IPS DF 19.7 (cell line): ENCODE results near the gene PTS.
"Not testable (repeated sequence)": the region's sequence is repeated elsewhere in the genome, so short reads cannot be mapped to it uniquely, and the experiment has no call there.

ENCODE experiments used
- DNase-seq: peaks from one replicate; pipeline ENCODE4 v3.0.0-alpha.2; 2013; ENCODE audit warnings: low read depth, low spot score

PTS gene

DNA sequence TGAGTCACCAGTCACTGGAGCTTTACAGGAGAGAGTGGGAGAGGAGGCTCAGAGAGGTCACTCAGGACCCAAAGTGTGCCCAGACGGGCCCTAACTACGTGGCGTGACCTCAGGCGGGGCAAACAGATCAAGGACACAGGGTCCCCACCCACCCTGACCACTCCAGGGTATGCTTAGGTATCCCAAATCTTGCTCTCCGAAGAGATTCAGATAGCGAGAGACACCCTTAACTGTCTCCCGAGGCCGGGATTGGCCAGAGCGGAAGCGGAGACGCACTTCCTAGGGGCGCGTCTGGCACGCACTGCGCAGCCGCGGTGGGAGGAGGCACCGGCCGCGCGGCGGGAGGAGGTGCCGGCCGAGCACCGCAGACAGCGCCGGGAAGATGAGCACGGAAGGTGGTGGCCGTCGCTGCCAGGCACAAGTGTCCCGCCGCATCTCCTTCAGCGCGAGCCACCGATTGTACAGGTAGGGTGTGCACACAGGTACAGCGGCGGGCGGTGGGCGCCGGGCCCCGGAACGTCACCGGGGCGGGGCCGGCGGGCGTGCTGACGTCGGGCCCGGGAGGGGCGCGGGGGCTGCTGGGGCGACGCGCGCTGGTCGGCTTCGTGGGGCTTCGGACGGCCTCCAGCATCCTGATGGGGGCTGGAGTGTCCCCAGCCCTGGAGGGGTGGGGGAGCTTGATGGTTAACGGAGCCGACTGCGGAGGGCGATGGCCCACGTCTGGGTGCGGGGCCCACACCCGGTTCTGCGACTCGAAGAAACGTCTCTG is at the start of gene PTS:
Gene PTS (plus strand): TSS at position 367 of the 769 bp plus-strand sequence. CDS start 16 bp downstream, at position 383.
- DNase-seq: no peak

DNA sequence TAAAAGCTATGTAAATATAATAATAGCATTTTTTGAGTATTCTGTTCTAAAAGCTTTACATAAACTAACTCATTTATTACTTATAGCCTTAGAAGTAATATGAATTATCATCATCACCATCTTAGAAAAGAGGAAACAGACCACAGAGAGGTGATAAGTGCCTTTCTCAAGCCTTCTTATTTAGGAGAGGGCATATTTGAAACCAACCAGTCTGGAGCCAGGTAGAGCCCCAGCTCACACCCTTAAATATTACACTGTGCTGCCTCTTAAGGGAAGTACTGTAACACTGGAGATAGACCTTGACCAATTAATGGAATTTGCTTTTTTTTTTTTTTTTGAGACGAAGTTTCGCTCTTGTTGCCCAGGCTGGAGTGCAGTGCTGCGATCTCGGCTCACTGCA is 48.6 kb upstream of the PTS start:
- DNase-seq: no peak

DNA sequence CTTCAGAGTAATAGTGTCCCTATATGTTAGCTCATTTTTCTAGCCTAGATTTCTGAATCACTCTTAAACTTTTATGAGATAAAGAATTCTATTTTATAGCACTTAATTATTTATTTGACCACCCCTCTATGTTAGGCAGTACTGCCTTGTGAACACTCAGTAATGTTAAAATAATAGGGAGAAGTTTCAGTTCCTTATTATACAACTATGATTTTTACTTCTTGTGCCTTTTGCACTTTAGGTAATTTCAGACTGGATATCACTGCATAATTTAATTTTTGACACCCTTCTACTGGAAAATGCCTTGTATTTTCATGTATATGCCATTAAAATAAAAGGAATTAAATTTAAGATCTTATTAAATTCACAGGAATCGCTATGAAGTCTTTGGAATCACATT is 47.8 kb upstream of the PTS start:
- DNase-seq: no peak

- no peak for DNase-seq
Observed at GRCh38 chr11:112178936-112179335, 47.3 kb upstream of the PTS start.

DNA sequence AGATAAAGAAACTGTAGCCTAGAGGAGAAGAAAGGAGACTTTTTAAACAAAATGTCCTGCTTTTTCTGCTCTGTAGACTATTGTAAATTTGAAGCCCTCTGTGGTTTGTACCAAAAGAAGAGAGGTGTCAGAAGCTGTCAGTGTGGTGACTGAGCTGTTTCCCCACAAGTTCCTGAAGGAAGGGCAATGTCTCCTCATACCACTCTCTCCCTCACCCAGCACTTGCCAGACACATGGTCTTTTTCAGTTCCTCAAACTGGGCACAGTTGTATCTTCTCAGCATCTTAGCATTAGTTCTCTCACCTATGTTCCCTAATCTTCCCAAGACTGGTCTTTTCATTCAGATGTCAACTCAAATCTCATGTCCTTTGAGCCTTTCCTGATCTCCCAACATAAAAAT is 46.6 kb upstream of the PTS start:
- no peak for DNase-seq

- no peak for DNase-seq
Observed at GRCh38 chr11:112182867-112183266, 43.4 kb upstream of the PTS start.

GRCh38 chr11:112185883-112186282 is 40.3 kb upstream of the PTS start:
- DNase-seq: no peak

DNA sequence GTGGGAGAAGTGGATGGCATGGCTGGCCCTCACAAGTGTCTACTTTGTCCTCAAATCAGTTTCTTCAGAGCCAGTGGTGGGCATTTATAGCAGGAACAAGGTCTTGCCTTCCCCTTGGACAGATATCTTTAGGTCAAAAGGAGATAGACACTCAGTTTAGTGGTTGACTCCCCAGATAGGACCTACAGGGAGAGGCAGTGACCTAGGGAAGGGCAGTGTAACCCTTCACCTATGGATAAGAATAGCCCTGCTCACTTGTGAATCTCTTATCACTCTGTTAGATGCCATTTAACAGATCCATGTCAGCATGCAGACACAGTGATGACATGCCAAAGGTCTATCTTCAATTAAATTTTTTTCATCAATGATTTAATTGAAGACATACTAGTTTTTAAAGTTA is 39.9 kb upstream of the PTS start:
- DNase-seq: no peak

DNA sequence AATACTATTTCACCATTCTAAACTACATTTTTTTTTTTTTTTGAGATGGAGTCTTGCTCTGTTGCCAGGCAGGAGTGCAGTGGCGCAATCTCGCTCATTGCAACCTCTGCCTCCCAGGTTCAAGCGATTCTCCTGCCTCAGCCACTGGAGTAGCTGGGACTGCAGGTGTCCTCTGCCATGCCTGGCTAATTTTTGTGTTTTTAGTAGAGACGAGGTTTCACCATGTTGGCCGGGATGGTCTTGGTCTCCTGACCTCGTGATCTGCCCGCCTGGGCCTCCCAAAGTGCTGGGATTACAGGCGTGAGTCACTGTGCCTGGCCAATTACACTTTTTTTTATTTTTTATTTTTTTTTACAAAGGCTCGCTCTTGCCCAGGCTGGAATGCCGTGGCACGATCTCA is 31.1 kb upstream of the PTS start:
- not testable (repeated sequence) for DNase-seq

- no peak for DNase-seq
Observed at GRCh38 chr11:112195951-112196351, 30.3 kb upstream of the PTS start.

DNA sequence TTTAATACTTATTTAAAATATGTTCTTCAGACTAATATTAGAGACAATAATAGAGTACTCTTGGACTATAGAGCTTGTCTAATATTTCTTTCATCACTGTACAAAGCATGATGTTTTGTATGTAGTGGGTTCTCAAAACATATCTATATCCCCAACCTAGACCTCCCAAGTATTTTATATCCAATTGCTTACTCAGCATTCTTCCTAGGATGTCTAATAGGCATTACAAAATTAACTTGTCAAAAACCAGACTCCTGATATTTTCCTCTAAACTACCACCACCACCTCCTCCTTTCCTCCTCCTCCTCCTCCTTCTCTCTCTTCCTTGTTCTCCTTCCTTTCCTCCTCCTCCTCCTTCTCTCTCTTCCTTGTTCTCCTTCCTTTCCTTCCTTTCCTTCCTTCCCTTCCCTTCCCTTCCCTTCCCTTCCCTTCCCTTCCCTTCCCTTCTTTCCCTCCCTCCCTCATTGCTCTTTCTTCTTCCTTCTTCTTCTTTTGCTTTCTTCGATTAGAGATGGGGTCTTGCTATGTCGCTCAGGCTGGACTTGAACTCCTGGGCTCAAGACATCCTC is 29.6 kb upstream of the PTS start:
- DNase-seq: no peak

DNA sequence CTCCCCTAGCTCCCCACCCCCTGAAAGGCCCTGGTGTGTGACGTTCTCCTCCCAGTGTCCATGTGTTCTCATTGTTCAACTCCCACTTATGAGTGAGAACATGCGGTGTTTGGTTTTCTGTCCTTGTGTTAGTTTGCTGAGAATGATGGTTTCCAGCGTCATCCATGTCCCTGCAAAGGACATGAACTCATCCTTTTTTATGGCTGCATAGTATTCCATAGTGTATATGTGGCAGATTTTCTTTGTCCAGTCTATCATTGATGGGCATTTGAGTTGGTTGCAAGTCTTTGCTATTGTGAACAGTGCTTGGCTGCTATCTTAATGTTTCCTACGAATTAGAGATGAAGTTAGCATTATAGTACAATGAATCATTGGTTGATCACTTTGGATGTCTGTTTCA is 27.1 kb upstream of the PTS start:
- DNase-seq: not testable (repeated sequence)

GRCh38 chr11:112200252-112200651 is 26.0 kb upstream of the PTS start:
- no peak for DNase-seq

DNA sequence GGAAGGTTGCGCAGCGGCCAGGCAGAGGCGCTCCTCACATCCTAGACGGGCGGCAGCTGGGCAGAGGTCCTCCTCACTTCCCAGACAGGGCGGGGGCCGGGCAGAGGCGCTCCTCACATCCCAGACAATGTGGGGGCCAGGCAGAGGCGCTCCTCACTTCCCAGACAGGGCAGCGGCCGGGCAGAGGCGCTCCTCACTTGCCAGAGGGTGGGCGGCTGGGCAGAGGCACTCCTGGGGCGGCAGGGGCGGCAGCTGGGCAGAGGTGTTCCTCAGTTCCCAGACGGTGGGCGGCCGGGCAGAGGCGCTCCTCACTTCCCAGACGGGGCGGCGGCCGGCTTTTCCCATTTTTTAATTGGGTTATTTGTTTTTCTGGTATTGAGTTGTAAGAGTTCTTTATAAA is 20.2 kb upstream of the PTS start:
- DNase-seq: no peak

DNA sequence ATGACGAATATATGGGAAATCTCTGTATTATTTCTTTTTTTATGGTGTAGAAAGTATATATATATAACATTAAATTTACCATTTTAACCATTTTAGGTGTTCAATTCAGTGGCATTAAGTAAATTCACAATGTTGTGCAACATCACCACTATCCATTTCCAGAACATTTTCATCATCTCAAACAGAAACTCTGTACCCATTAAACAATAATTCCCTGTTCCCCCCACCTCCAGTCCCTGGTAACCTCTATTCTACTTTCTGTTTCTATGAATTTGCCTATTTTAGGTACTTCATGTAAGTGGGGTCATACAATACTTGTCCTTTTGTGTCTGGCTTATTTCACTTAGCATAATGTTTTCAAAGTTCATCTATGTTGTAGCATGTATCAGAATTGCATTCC is 15.3 kb upstream of the PTS start:
- DNase-seq: no peak

DNA sequence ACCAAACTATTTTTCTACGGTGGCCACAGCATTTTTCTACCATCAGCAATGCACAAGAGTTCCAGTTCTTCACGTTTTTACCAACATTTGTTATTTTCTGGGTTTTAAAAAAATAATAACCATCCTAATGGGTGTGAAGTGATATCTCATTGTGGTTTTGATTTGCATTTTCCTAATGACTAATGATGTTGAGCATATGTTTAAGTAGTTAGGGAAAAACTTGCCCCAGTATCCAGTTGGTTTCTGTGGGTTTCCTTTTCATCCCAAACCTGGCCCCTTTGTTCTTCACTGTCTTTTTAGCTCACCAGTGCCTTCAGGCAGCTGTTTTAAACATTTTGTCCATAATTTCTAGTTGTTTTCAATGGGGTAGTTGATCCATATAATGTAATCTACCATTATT is 14.7 kb upstream of the PTS start:
- DNase-seq: no peak

DNA sequence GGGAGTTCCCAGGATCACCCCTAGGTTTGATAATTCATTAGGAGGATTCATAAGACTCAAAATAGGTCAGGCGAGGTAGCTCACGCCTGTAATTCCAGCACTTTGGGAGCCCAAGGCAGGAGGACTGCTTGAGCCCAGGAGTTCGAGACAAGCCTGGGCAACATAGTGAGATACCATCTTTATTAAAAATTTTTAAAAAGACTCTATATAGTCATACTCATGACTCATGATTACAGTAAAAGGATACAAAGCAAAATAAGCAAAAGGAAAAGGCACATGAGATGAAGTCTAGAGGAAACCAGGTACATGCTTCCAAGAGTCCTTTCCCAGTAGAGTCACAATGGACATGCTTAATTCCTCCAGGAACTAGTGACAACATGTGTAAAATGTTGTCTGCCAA is 13.9 kb upstream of the PTS start:
- DNase-seq: no peak

- DNase-seq: no peak
Observed at GRCh38 chr11:112212710-112213109, 13.5 kb upstream of the PTS start.

GRCh38 chr11:112213753-112214152 is 12.5 kb upstream of the PTS start:
- no peak for DNase-seq

DNA sequence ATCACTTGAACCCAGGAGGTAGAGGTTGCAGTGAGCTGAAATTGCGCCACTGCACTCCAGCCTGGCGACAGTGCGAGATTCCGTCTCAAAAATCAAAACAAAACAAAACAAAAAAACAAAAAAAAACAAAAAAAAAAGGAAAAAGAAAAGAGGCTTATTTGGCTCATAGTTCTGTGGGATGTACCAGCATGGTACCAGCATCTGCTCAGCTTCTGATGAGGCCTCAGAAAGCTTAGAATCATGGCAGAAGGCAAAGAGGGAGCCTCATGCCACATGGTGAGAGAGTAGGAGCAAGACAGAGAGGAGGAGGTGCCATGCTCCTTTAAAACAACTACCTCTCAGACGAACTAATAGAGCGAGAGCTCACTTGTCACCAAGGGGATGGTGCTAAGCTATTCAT is 10.6 kb upstream of the PTS start:
- no peak for DNase-seq

DNA sequence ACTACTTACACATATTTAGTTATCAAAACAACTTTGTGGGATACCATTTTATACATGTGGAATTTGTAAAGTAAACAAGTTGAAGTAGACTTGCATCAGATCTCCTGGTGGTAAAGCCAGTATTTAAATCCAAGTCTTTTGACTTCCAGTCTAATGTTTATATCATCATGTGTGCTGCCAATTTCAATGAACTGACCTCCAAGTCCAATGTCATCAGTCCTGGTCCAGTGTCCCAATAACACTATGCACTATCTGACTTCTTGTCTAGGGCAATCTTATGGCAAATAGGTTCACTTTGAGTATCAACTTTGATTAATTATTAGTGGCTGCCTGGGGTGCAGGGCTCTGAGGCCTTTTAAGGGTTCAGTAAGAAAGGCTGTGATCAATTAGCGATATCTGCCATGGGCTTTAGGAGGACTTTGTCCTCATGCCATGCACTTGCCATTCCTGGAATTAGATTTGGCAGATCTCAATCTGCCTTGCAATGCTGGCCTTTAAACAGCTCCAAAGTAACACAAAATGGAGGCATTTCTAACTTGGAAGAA is 9.6 kb upstream of the PTS start:
- DNase-seq: no peak

GRCh38 chr11:112219476-112220232 is 6.6 kb upstream of the PTS start:
- DNase-seq: no peak
